Measurements from ENCODE around the gene HAAO. TPM values are rescaled to one million over a fixed set of nuclear protein-coding genes. Genes with fewer than 3 reads are reported as not detected.
A peak's percentile ranks its signal among the peaks of the same experiment; 100 is the strongest.

Gene HAAO
- total and polyA plus RNA-seq, 2 of the 13 experiments (the other 11 are each of a cell fraction or from before 2014, with no cell fraction given), result 36.1 to 42.7 TPM

DNA sequence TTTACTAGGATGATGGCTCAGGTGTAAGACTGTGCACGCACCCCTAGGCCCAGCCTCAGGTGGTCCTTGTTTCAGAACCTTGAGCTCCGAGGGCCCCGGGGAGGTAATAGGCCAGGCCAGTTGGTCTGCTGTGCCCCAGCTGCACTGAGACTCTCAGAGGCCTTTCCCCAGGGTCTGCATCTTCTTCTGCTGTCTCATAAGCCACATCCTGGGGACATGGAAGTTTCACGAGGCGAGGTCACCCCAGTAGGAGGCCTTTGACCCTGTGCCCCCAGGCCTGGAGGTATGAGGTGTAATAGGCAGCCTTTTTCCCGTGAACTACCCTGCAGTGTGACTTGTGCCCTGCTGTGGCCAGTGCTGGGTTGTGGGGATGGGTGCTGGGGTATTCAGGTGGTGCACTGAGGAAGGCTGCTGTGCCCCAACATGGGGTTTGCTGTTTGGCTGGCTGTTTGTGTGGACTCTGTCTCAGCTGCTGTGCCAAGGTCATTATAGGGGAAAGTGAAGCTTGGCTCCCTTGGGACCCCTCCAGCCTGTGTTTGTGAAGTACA, 35.3 kb downstream of the HAAO start (continued):
- TF ChIP-seq KMT2A (CRISPR knock-in tag; IDR thresholded peaks at IDR 0.05) (no peak), NCOA1 (CRISPR knock-in tag; IDR thresholded peaks at IDR 0.05) (no peak), HOXA5 (CRISPR knock-in tag; IDR thresholded peaks at IDR 0.05) (no peak), ZUFSP (CRISPR knock-in tag; IDR thresholded peaks at IDR 0.05; ENCODE audit: borderline replicate concordance) (no peak), MZF1 (CRISPR knock-in tag; IDR thresholded peaks at IDR 0.05; ENCODE audit: borderline replicate concordance) (no peak), RNF2 (conservative IDR thresholded peaks at IDR 0.05; ENCODE audit: low read depth) (no peak), CBX1 (IDR thresholded peaks at IDR 0.05; ENCODE audit: low read depth) (no peak), MAFK (conservative IDR thresholded peaks at IDR 0.05 in 1 of 2, IDR thresholded peaks at IDR 0.05 in 1 of 2; ENCODE audit: low read length in 2 of 2) (no peak), ZNF577 (CRISPR knock-in tag; IDR thresholded peaks at IDR 0.05; ENCODE audit: borderline replicate concordance, low read depth) (no peak), FOXO1 (CRISPR knock-in tag; IDR thresholded peaks at IDR 0.05) (peak; percentile 9; the same call in 1 of the 2 replicates), SRF (IDR thresholded peaks at IDR 0.05; ENCODE audit: low read depth, low read length) (no peak), ZNF790 (CRISPR knock-in tag; IDR thresholded peaks at IDR 0.05; ENCODE audit: borderline replicate concordance) (no peak), ZBTB39 (CRISPR knock-in tag; IDR thresholded peaks at IDR 0.05) (no peak), ZNF138 (CRISPR knock-in tag; IDR thresholded peaks at IDR 0.05; ENCODE audit: low read depth) (no peak), EEA1 (CRISPR knock-in tag; IDR thresholded peaks at IDR 0.05; ENCODE audit: borderline replicate concordance) (no peak), RARA (CRISPR knock-in tag; IDR thresholded peaks at IDR 0.05) (no peak), ETV6 (CRISPR knock-in tag; conservative IDR thresholded peaks at IDR 0.05) (no peak)
- TF ChIP-seq, protein P1, sequence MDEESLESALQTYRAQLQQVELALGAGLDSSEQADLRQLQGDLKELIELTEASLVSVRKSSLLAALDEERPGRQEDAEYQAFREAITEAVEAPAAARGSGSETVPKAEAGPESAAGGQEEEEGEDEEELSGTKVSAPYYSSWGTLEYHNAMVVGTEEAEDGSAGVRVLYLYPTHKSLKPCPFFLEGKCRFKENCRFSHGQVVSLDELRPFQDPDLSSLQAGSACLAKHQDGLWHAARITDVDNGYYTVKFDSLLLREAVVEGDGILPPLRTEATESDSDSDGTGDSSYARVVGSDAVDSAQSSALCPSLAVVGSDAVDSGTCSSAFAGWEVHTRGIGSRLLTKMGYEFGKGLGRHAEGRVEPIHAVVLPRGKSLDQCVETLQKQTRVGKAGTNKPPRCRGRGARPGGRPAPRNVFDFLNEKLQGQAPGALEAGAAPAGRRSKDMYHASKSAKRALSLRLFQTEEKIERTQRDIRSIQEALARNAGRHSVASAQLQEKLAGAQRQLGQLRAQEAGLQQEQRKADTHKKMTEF (CRISPR knock-in tag; IDR thresholded peaks at IDR 0.05), result no peak
- TF ChIP-seq, protein P2, sequence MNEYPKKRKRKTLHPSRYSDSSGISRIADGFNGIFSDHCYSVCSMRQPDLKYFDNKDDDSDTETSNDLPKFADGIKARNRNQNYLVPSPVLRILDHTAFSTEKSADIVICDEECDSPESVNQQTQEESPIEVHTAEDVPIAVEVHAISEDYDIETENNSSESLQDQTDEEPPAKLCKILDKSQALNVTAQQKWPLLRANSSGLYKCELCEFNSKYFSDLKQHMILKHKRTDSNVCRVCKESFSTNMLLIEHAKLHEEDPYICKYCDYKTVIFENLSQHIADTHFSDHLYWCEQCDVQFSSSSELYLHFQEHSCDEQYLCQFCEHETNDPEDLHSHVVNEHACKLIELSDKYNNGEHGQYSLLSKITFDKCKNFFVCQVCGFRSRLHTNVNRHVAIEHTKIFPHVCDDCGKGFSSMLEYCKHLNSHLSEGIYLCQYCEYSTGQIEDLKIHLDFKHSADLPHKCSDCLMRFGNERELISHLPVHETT (CRISPR knock-in tag; conservative IDR thresholded peaks at IDR 0.05), result no peak
- TF ChIP-seq, protein P3, sequence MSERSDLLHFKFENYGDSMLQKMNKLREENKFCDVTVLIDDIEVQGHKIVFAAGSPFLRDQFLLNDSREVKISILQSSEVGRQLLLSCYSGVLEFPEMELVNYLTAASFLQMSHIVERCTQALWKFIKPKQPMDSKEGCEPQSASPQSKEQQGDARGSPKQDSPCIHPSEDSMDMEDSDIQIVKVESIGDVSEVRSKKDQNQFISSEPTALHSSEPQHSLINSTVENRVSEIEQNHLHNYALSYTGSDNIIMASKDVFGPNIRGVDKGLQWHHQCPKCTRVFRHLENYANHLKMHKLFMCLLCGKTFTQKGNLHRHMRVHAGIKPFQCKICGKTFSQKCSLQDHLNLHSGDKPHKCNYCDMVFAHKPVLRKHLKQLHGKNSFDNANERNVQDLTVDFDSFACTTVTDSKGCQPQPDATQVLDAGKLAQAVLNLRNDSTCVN (CRISPR knock-in tag; IDR thresholded peaks at IDR 0.05; ENCODE audit: borderline replicate concordance), result no peak
